IMR-90 (cell line): ENCODE results near the gene ABAT. TPM values are rescaled to one million over a fixed set of nuclear protein-coding genes. Genes with fewer than 3 reads are reported as not detected.

Source experiments
- ATAC-seq: fragments of 200-7000 bp; cut with Tn5 transposase; 2 replicates; pipeline ENCODE4 v1.9.1; 2020; ENCODE audit warnings: low read depth, mild to moderate bottlenecking, moderate library complexity
- BruUV-seq: library from RNA; stranded (reverse); fragments of 400-500 nt; replicated peaks from 2 replicates; lab custom pipeline; 2021; lab: Mats Ljungman, UMichigan
- CTCF ChIA-PET: fragments of 300-600 bp; formaldehyde crosslinking; extraction: SDS; loops from one replicate; lab custom pipeline; 2021; ENCODE audit warnings: antibody characterized with exemption; lab: Yijun Ruan, JAX
- POLR2A ChIA-PET: fragments of 300-600 bp; sonication (Branson Sonifier 250); formaldehyde crosslinking; loops from one replicate; lab custom pipeline; 2022; ENCODE audit warnings: antibody characterized with exemption; ENCODE audit not compliant: unreplicated experiment; lab: Charles Lee
- DNase-seq: peaks from one replicate; pipeline ENCODE4 v3.0.0; 2013
- H2AFZ ChIP-seq: replicated peaks from 2 replicates; pipeline ENCODE3; 2013; ENCODE audit warnings: low read length, mild to moderate bottlenecking; ENCODE audit not compliant: poor library complexity
- H2AK5ac ChIP-seq: 2 replicates; pipeline ENCODE4 v1.6.1; 2013; ENCODE audit warnings: low read depth, low read length, inconsistent platforms
- H2AK9ac ChIP-seq: replicated peaks from 2 replicates; pipeline ENCODE3; 2013; ENCODE audit warnings: mild to moderate bottlenecking, low read depth, low read length, moderate library complexity; ENCODE audit not compliant: poor library complexity
- H2BK120ac ChIP-seq: 2 replicates; pipeline ENCODE4 v1.6.1; 2013; ENCODE audit warnings: low read depth, low read length, inconsistent platforms
- H2BK15ac ChIP-seq: 3 replicates; pipeline ENCODE4 v1.6.1; 2013; ENCODE audit warnings: low read depth, low read length, inconsistent platforms
- H2BK20ac ChIP-seq: 2 replicates; pipeline ENCODE4 v1.6.1; 2013; ENCODE audit warnings: low read depth, mild to moderate bottlenecking, inconsistent platforms, low read length, moderate library complexity
- H2BK5ac ChIP-seq: 2 replicates; pipeline ENCODE4 v1.6.1; 2013; ENCODE audit warnings: mild to moderate bottlenecking, low read depth, low read length, inconsistent platforms; ENCODE audit not compliant: poor library complexity, severe bottlenecking
- H3K14ac ChIP-seq: replicated peaks from 2 replicates; pipeline ENCODE4 v1.6.1; 2013; ENCODE audit warnings: low read depth, low read length, inconsistent platforms
- H3K18ac ChIP-seq: 2 replicates; pipeline ENCODE4 v1.6.1; 2013; ENCODE audit warnings: low read depth, low read length, control low read depth
- H3K23ac ChIP-seq: 2 replicates; pipeline ENCODE4 v1.6.1; 2013; ENCODE audit warnings: low read depth, low read length, inconsistent platforms
- H3K27ac ChIP-seq: 2 replicates; pipeline ENCODE4 v1.5.1; 2013; ENCODE audit warnings: mild to moderate bottlenecking, control low read depth, low read length; ENCODE audit not compliant: insufficient read depth
- H3K27me3 ChIP-seq: 2 replicates; pipeline ENCODE4 v1.6.1; 2013; ENCODE audit warnings: low read length; ENCODE audit not compliant: control insufficient read depth, insufficient read depth
- H3K36me3 ChIP-seq: 2 replicates; pipeline ENCODE4 v1.6.1; 2013; ENCODE audit warnings: low read length, mixed read lengths; ENCODE audit not compliant: control insufficient read depth, insufficient read depth
- H3K4ac ChIP-seq: 2 replicates; pipeline ENCODE4 v1.6.1; 2013; ENCODE audit warnings: low read depth, low read length, inconsistent platforms
- H3K4me1 ChIP-seq: 2 replicates; pipeline ENCODE4 v1.6.1; 2013; ENCODE audit warnings: low read length, mixed read lengths; ENCODE audit not compliant: control insufficient read depth, insufficient read depth
- H3K4me2 ChIP-seq: 2 replicates; pipeline ENCODE4 v1.6.1; 2013; ENCODE audit warnings: low read depth, mild to moderate bottlenecking, control low read depth, low read length, moderate library complexity
- H3K4me3 ChIP-seq: 2 replicates; pipeline ENCODE4 v1.5.1; 2013; ENCODE audit warnings: low read depth, mild to moderate bottlenecking, control low read depth, low read length, moderate library complexity; ENCODE audit not compliant: insufficient read depth
- H3K56ac ChIP-seq: 2 replicates; pipeline ENCODE4 v1.6.1; 2013; ENCODE audit warnings: low read length, inconsistent platforms; ENCODE audit not compliant: insufficient read depth; ENCODE audit errors: extremely low read depth
- H3K79me1 ChIP-seq, 2 experiments: 2 replicates each; pipeline ENCODE4 v1.6.1; 2013; ENCODE audit warnings: low read length in 2 of 2, inconsistent platforms in 1 of 2, low read depth in 1 of 2
- H3K9ac ChIP-seq: 2 replicates; pipeline ENCODE4 v1.6.1; 2013; ENCODE audit warnings: low read depth, low read length, control low read depth
- H3K9me1 ChIP-seq: 2 replicates; pipeline ENCODE4 v1.6.1; 2013; ENCODE audit warnings: low read length, inconsistent platforms; ENCODE audit not compliant: insufficient read depth
- H3K9me3 ChIP-seq: 2 replicates; pipeline ENCODE4 v1.6.1; 2013; ENCODE audit warnings: low read length; ENCODE audit not compliant: control insufficient read depth, insufficient read depth
- H4K20me1 ChIP-seq: 2 replicates; pipeline ENCODE4 v1.6.1; 2013; ENCODE audit warnings: low read length, inconsistent platforms; ENCODE audit not compliant: insufficient read depth
- H4K5ac ChIP-seq: 2 replicates; pipeline ENCODE4 v1.6.1; 2013; ENCODE audit warnings: mild to moderate bottlenecking, low read depth, low read length, control low read depth
- H4K8ac ChIP-seq, 2 experiments: 2 replicates each; pipeline ENCODE4 v1.6.1; 2013; ENCODE audit warnings: low read depth in 2 of 2, low read length in 2 of 2, control low read depth in 1 of 2, inconsistent platforms in 1 of 2
- H4K91ac ChIP-seq: 2 replicates; pipeline ENCODE4 v1.6.1; 2013; ENCODE audit warnings: low read depth, low read length, inconsistent platforms; ENCODE audit not compliant: insufficient read depth
- ELK1 ChIP-seq: fragments of 150-350 bp; IDR thresholded peaks from 2 replicates; pipeline ENCODE4 v1.6.1; 2016; ENCODE audit warnings: low read depth, mild to moderate bottlenecking, low read length, moderate library complexity, borderline replicate concordance
- MAZ ChIP-seq: IDR thresholded peaks from 2 replicates; pipeline ENCODE4 v1.6.1; 2012; ENCODE audit warnings: low read depth, mild to moderate bottlenecking, low read length, improper control_type of control experiment, moderate library complexity, borderline replicate concordance
- NFE2L2 ChIP-seq: fragments of 150-350 bp; IDR thresholded peaks from 2 replicates; pipeline ENCODE4 v1.6.1; 2016; ENCODE audit warnings: low read depth, mild to moderate bottlenecking, low read length
- WGBS, 2 experiments: methylation state at CpG; one replicate each; pipeline versions ENCODE4 v1.1.5 to v1.1.7; 2013; ENCODE audit warnings: missing lambda C conversion rate in 2 of 2; ENCODE audit not compliant: insufficient read length in 1 of 2; ENCODE audit errors: extremely low coverage in 2 of 2; 5-methylcytosine and 5-hydroxymethylcytosine counted together
- dilution Hi-C: fragments of 300-500 bp; cut with HindIII; formaldehyde crosslinking; loops from one replicate; pipeline ENCODE4 v1.14.3; 2018; ENCODE audit warnings: low sequenced_read_pairs; ENCODE audit not compliant: unreplicated experiment
- in situ Hi-C: fragments of 300-500 bp; cut with MboI; formaldehyde crosslinking; loops from 3 replicates; pipeline ENCODE4 v1.14.3; 2019; ENCODE audit warnings: low sequenced_read_pairs, inconsistent platforms, mixed read lengths
- intact Hi-C: fragments of 100-400 bp; cut with micrococcal nuclease; formaldehyde crosslinking; loops from 2 replicates; pipeline ENCODE4 v1.10.0; 2022
- polyA plus RNA-seq, 3 experiments: library from polyadenylated mRNA; depleted of rRNA; stranded (reverse); fragments of >200 nt; gene quantifications; 2 replicates each; pipeline ENCODE4 v1.2.3, GENCODE V29; 2012; ENCODE audit warnings: low replicate concordance in 1 of 3
- total RNA-seq: library from RNA; depleted of rRNA; stranded (reverse); fragments of >200 nt; gene quantifications from 2 replicates; pipeline ENCODE4 v1.2.3, GENCODE V29; 2012

ABAT gene
- total and polyA plus RNA-seq, 2 of the 4 experiments (the other 2 are of a cell fraction) = 4.5 to 6.9 TPM

GRCh38 chr16:8763899-8764298 lies 89.5 kb downstream of the ABAT start:
- H3K23ac ChIP-seq = no peak overlapping the region
- H3K4me2 ChIP-seq = no peak overlapping the region
- H2BK5ac ChIP-seq = no peak overlapping the region
- dilution Hi-C loops (no loop called here), in situ Hi-C loops (no loop called here), intact Hi-C loops (no loop called here)
- H2AK5ac ChIP-seq = no peak overlapping the region
- ChIA-PET POLR2A (interaction anchor here (0.5 kb wide), 1 partner anchor 104 kb away, joined by 4 read pairs; no protein-coding TSS in a partner anchor), CTCF (no interaction called here)
- H3K4me1 ChIP-seq = no peaks in the 10 kb centered on the region
- H3K4me3 ChIP-seq = no peak overlapping the region
- H3K79me1 ChIP-seq = no peaks in the 10 kb centered on the region
- WGBS, 2 experiments = 12% methylated on average over 3 of the region's 10 CpGs; no CpG with 5 or more reads in 1 of the 2 experiments
- no peak overlapping the region for H3K9ac ChIP-seq
- H3K36me3 ChIP-seq = peaks cover 4% of the 10 kb centered on the region; the same call in 1 of the 2 replicates
- H2AK9ac ChIP-seq = no peak overlapping the region
- H4K8ac ChIP-seq = no peak overlapping the region
- BruUV-seq = no TSS peak
- no peak overlapping the region for H2BK15ac ChIP-seq
- peaks cover 2% of the 10 kb centered on the region; the same call in 1 of the 2 replicates for H3K27me3 ChIP-seq
- no peak overlapping the region for H3K27ac ChIP-seq
- no peaks in the 10 kb centered on the region for H4K20me1 ChIP-seq
- no peak for DNase-seq
- H2BK20ac ChIP-seq = no peak overlapping the region
- H3K14ac ChIP-seq = no peak overlapping the region
- no peak overlapping the region for H3K18ac ChIP-seq
- H4K91ac ChIP-seq = no peak overlapping the region
- no peaks in the 10 kb centered on the region for H3K9me1 ChIP-seq
- H4K5ac ChIP-seq = no peak overlapping the region
- TF ChIP-seq NFE2L2 (no peak), ELK1 (no peak), MAZ (no peak)
- no peak overlapping the region for H3K4ac ChIP-seq
- H2AFZ ChIP-seq = no peak overlapping the region
- ATAC-seq = no peak
- H3K56ac ChIP-seq = no peak overlapping the region
- no peak overlapping the region for H2BK120ac ChIP-seq
- no peaks in the 10 kb centered on the region for H3K9me3 ChIP-seq
